Activated CD8-positive, alpha-beta T cell treated with anti-CD3 and anti-CD28 coated beads for 36 hours (primary cell): ENCODE measurements around the gene INKA2. TPM values are rescaled to one million over a fixed set of nuclear protein-coding genes. Genes with fewer than 3 reads are reported as not detected.

Experiments used
- ATAC-seq: fragments of 200-7000 bp; cut with Tn5 transposase; one replicate; pipeline ENCODE4 v1.10.0; 2021; ENCODE audit warnings: mild to moderate bottlenecking, moderate library complexity
- CTCF ChIA-PET: fragments of 350-600 bp; sonication (Branson Sonifier 250); formaldehyde crosslinking; loops from one replicate; lab custom pipeline; 2021; ENCODE audit warnings: antibody characterized with exemption; lab: Charles Lee
- POLR2A ChIA-PET: fragments of 350-600 bp; sonication (Branson Sonifier 250); formaldehyde crosslinking; loops from one replicate; lab custom pipeline; 2021; ENCODE audit warnings: antibody characterized with exemption; lab: Charles Lee
- DNase-seq: peaks from one replicate; pipeline ENCODE4 v3.0.0-alpha.2; 2020
- H3K27ac Mint-ChIP-seq: one replicate; pipeline ENCODE4 v1.8.0; 2021; ENCODE audit warnings: mild to moderate bottlenecking, mixed read lengths
- H3K27me3 Mint-ChIP-seq: one replicate; pipeline ENCODE4 v1.8.0; 2021; ENCODE audit warnings: mixed read lengths
- H3K36me3 Mint-ChIP-seq: one replicate; pipeline ENCODE4 v1.8.0; 2021; ENCODE audit warnings: low read depth, mixed read lengths
- H3K4me1 Mint-ChIP-seq: one replicate; pipeline ENCODE4 v1.8.0; 2021; ENCODE audit warnings: low read depth, mixed read lengths
- H3K4me3 Mint-ChIP-seq: one replicate; pipeline ENCODE4 v1.8.0; 2021; ENCODE audit warnings: mild to moderate bottlenecking, moderate library complexity, mixed read lengths
- H3K9me3 Mint-ChIP-seq: one replicate; pipeline ENCODE4 v1.8.0; 2021; ENCODE audit warnings: mixed read lengths
- CTCF ChIP-seq: fragments of 200-600 bp; IDR thresholded peaks from one replicate; pipeline ENCODE4 v1.8.0; 2022; ENCODE audit warnings: antibody characterized with exemption, mild to moderate bottlenecking
- intact Hi-C: fragments of 100-400 bp; cut with micrococcal nuclease; formaldehyde crosslinking; loops from one replicate; pipeline ENCODE4 v1.10.0; 2022
- total RNA-seq, 2 experiments: library from RNA; stranded (reverse); gene quantifications; one replicate each; pipeline ENCODE4 v1.2.3, GENCODE V29; 2021

The INKA2 gene
- total RNA-seq, 2 experiments from 2014 or later = 1.7 to 2.3 TPM

DNA sequence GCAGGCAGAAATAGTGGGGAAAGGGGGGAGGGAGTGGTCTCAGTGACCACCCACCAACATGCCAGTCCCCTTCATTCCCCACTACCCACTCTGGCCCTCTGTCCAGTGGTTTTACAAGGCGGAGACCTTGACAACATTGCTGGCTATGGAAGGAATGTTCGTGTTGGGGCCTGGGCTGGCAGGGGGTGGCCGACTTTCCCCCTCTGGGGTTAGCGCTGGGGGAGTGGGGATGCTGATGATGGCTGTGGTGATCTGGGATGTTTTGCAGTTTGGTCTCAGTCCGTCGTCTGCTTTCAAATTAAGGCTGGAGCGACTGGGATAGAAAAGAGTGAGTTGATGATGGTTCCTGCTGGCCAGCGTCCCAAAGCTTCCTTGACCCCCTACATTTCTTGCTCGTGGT lies 36.8 kb upstream of the INKA2 start:
- DNase-seq (no peak), ATAC-seq (no peak)
- Mint-ChIP-seq H3K9me3 (no peaks in the 10 kb centered on the region), H3K36me3 (no peaks in the 10 kb centered on the region), H3K27me3 (no peaks in the 10 kb centered on the region), H3K27ac (no peak overlapping the region), H3K4me3 (no peak overlapping the region), H3K4me1 (no peaks in the 10 kb centered on the region)
- ChIA-PET CTCF (no interaction called here), POLR2A (interaction anchor here (0.7 kb wide), 1 partner anchor 390 kb away, joined by 3 read pairs; no protein-coding TSS in a partner anchor)
- TF ChIP-seq CTCF = no peak
- intact Hi-C loops = no loop called here

- no peaks in the 10 kb centered on the region for H3K27me3 Mint-ChIP-seq
- H3K9me3 Mint-ChIP-seq = no peaks in the 10 kb centered on the region
- ChIA-PET CTCF (interaction anchor here (0.7 to 2.3 kb wide), 3 partner anchors 11 to 370 kb away, joined by 3 to 8 read pairs (median 7); no protein-coding TSS in a partner anchor), POLR2A (no interaction called here)
- no peak overlapping the region for H3K27ac Mint-ChIP-seq
- peaks cover 16% of the 10 kb centered on the region for H3K4me1 Mint-ChIP-seq
- ATAC-seq (no peak), DNase-seq (no peak)
- no peak for TF ChIP-seq CTCF
- intact Hi-C loops = no loop called here
- no peak overlapping the region for H3K4me3 Mint-ChIP-seq
- peaks cover 12% of the 10 kb centered on the region for H3K36me3 Mint-ChIP-seq
Measured at GRCh38 chr1:111770916-111771315, 31.7 kb upstream of the INKA2 start.

DNA sequence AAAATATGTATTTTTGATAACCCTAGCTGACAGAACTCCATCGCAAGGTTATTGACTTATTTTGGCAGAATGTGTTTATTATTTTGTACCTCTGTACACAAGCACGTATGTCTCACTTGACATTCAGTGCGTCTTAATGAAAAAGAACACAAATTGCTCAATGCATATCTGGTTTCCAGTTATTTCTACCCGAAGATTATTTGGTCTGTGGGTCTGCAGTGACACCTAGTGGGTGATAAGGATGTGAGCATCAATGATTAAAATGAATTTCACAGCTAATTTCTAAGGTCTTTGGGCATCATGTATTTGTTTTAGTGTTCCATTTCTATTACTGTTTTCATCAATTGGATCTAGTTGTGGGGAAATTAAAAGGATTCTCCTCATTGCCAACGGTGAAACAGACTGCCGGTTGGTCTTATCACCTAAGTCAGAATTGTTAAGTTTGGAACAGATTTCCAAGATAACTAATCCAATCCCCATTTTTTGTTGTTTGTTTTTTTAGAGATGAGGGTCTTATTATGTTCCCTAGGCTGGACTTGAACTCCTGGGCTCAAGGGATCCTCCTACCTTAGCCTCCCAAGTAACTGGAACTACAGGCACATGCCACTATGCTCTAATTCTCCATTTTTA lies 30.4 kb upstream of the INKA2 start:
- H3K36me3 Mint-ChIP-seq = peaks cover 22% of the 10 kb centered on the region
- ChIA-PET POLR2A (interaction anchor here (1.9 kb wide), 1 partner anchor 15 kb away, joined by 4 read pairs; no protein-coding TSS in a partner anchor), CTCF (interaction anchor here (0.7 to 5.4 kb wide), 42 partner anchors 9 to 739 kb away, joined by 3 to 40 read pairs (median 4); partner anchors contain the start of genes DDX20, INKA2 and WDR77)
- intact Hi-C loops = no loop called here
- TF ChIP-seq CTCF = peak; percentile 78
- no peaks in the 10 kb centered on the region for H3K27me3 Mint-ChIP-seq
- DNase-seq = peak; percentile 66
- H3K27ac Mint-ChIP-seq = no peak overlapping the region
- ATAC-seq = peak; percentile 55
- peaks cover 16% of the 10 kb centered on the region for H3K4me1 Mint-ChIP-seq
- no peaks in the 10 kb centered on the region for H3K9me3 Mint-ChIP-seq
- no peak overlapping the region for H3K4me3 Mint-ChIP-seq

GRCh38 chr1:111768625-111769024 lies 29.4 kb upstream of the INKA2 start:
- Mint-ChIP-seq H3K4me3 (no peak overlapping the region), H3K4me1 (peaks cover 16% of the 10 kb centered on the region), H3K9me3 (no peaks in the 10 kb centered on the region), H3K27me3 (no peaks in the 10 kb centered on the region), H3K27ac (no peak overlapping the region), H3K36me3 (peaks cover 27% of the 10 kb centered on the region)
- no peak for DNase-seq
- intact Hi-C loops = no loop called here
- ATAC-seq = peak; percentile 58
- ChIA-PET POLR2A (interaction anchor here (0.6 to 1.9 kb wide), 3 partner anchors 14 to 514 kb away, joined by 3 to 4 read pairs (median 3); no protein-coding TSS in a partner anchor), CTCF (interaction anchor here (0.6 to 5.4 kb wide), 26 partner anchors 8 to 601 kb away, joined by 3 to 40 read pairs (median 8); partner anchors contain the start of genes DDX20, INKA2 and WDR77)
- TF ChIP-seq CTCF = no peak

GRCh38 chr1:111768023-111768422 lies 28.8 kb upstream of the INKA2 start:
- Mint-ChIP-seq H3K4me1 (peaks cover 16% of the 10 kb centered on the region), H3K9me3 (no peaks in the 10 kb centered on the region), H3K27ac (no peak overlapping the region), H3K27me3 (no peaks in the 10 kb centered on the region), H3K4me3 (no peak overlapping the region), H3K36me3 (peaks cover 29% of the 10 kb centered on the region)
- CTCF ChIA-PET = interaction anchor here (0.6 to 5.4 kb wide), 22 partner anchors 11 to 601 kb away, joined by 3 to 40 read pairs (median 8); partner anchors contain the start of genes DDX20, INKA2 and WDR77
- intact Hi-C loops = no loop called here
- DNase-seq = no peak
- POLR2A ChIA-PET = interaction anchor here (0.6 to 2.7 kb wide), 3 partner anchors 12 to 514 kb away, joined by 3 to 13 read pairs (median 3); partner anchors contain the start of gene DDX20
- ATAC-seq = no peak
- no peak for TF ChIP-seq CTCF
